ENCODE measurements around the gene SREBF1. TPM values are rescaled to one million over a fixed set of nuclear protein-coding genes. Genes with fewer than 3 reads are reported as not detected.

Gene SREBF1
- total RNA-seq, 1 experiment from 2014 or later: 52.0 TPM

GRCh38 chr17:17763136-17763535 lies 73.7 kb downstream of the SREBF1 start:
- Histone ChIP-seq H3K9ac (ENCODE audit: low read length) (no peak overlapping the region), H3K27ac (ENCODE audit: low read length) (peak overlapping the region; percentile 99), H3K79me2 (ENCODE audit: low read length) (peaks cover 56% of the 10 kb centered on the region), H3K9me3 (ENCODE audit: low read length) (no peaks in the 10 kb centered on the region), H4K20me1 (ENCODE audit: insufficient read depth, low read depth, low read length) (no peaks in the 10 kb centered on the region), H3K36me3 (ENCODE audit: insufficient read depth, low read length) (no peaks in the 10 kb centered on the region), H3K4me3 (ENCODE audit: low read length) (no peak overlapping the region), H3K4me1 (ENCODE audit: low read length) (peaks cover 61% of the 10 kb centered on the region), H2AFZ (ENCODE audit: low read length) (no peak overlapping the region), H3K4me2 (ENCODE audit: low read depth, low read length, poor library complexity, severe bottlenecking) (no peak overlapping the region), H3K27me3 (ENCODE audit: low read length) (no peaks in the 10 kb centered on the region), H3K9me2 (replicated peaks; ENCODE audit: insufficient read depth, low read length) (no peaks in the 10 kb centered on the region)
- no peak for DNase-seq

- Histone ChIP-seq H3K9me2 (replicated peaks; ENCODE audit: insufficient read depth, low read length) (no peaks in the 10 kb centered on the region), H3K9me3 (ENCODE audit: low read length) (no peaks in the 10 kb centered on the region), H3K9ac (ENCODE audit: low read length) (no peak overlapping the region), H2AFZ (ENCODE audit: low read length) (no peak overlapping the region), H4K20me1 (ENCODE audit: insufficient read depth, low read depth, low read length) (no peaks in the 10 kb centered on the region), H3K4me2 (ENCODE audit: low read depth, low read length, poor library complexity, severe bottlenecking) (no peak overlapping the region), H3K4me1 (ENCODE audit: low read length) (peaks cover 61% of the 10 kb centered on the region), H3K36me3 (ENCODE audit: insufficient read depth, low read length) (no peaks in the 10 kb centered on the region), H3K27me3 (ENCODE audit: low read length) (no peaks in the 10 kb centered on the region), H3K4me3 (ENCODE audit: low read length) (no peak overlapping the region), H3K79me2 (ENCODE audit: low read length) (peaks cover 60% of the 10 kb centered on the region), H3K27ac (ENCODE audit: low read length) (peak overlapping the region; percentile 99; the same call in 1 of the 2 replicates)
- DNase-seq: no peak
Measured at GRCh38 chr17:17762744-17763105, 74.1 kb downstream of the SREBF1 start.

Small RNA genes within 50 kb of the gene (small RNA-seq; reads per million reads assigned to genes)
- gene MIR33B: 1.2 reads per million, percentile 36 among the genes with 10 or more reads in this experiment
- not detected for gene MIR6777

Other genes starting within 250 kb of the SREBF1 start
- 62.7 and 69.8 TPM in 2 replicates for gene PEMT, start 245.3 kb downstream of the SREBF1 start, total RNA-seq (2014; rRNA removed; shearing (Covaris generic); ENCODE audit: low replicate concordance)
- gene RAI1, start 155.5 kb downstream of the SREBF1 start, total RNA-seq (2014; rRNA removed; shearing (Covaris generic); ENCODE audit: low replicate concordance): 18.2 and 35.1 TPM in 2 replicates
- 6.0 and 6.4 TPM in 2 replicates for gene TOM1L2, start 135.4 kb upstream of the SREBF1 start, total RNA-seq (2014; rRNA removed; shearing (Covaris generic); ENCODE audit: low replicate concordance)
- 4.5 TPM in 1 of 2 replicates, not detected in the other for gene DRC3, start 135.9 kb upstream of the SREBF1 start, total RNA-seq (2014; rRNA removed; shearing (Covaris generic); ENCODE audit: low replicate concordance)
- gene ATPAF2, start 202.2 kb upstream of the SREBF1 start, total RNA-seq (2014; rRNA removed; shearing (Covaris generic); ENCODE audit: low replicate concordance): 38.8 and 49.7 TPM in 2 replicates
- gene GID4, start 202.4 kb upstream of the SREBF1 start, total RNA-seq (2014; rRNA removed; shearing (Covaris generic); ENCODE audit: low replicate concordance): 7.8 and 8.9 TPM in 2 replicates

All from Karpas-422 (cell line).